Liver (tissue), 9 donors: Measurements from ENCODE around the gene PMP22. TPM values are rescaled to one million over a fixed set of nuclear protein-coding genes. Genes with fewer than 3 reads are reported as not detected.
A peak's percentile ranks its signal among the peaks of the same experiment; 100 is the strongest.

ENCODE experiments used
- DNase-seq: peaks from one replicate; pipeline ENCODE4 v3.0.0-alpha.2; 2017; ENCODE audit warnings: low spot score
- H3K27ac ChIP-seq, 2 donors: one replicate each; pipeline ENCODE4 v1.7.0; 2013; ENCODE audit warnings: inconsistent platforms in 2 of 2, low read length in 2 of 2, control low read depth in 1 of 2, low read depth in 1 of 2, mild to moderate bottlenecking in 1 of 2
- H3K27me3 ChIP-seq, 4 donors: one replicate each; pipeline versions ENCODE4 v1.6.1 to v1.7.0; 2013; ENCODE audit warnings: low read length in 3 of 4, inconsistent platforms in 1 of 4, mild to moderate bottlenecking in 1 of 4, moderate library complexity in 1 of 4; ENCODE audit not compliant: control insufficient read depth in 4 of 4, insufficient read depth in 4 of 4
- H3K36me3 ChIP-seq, 4 donors: one replicate each; pipeline versions ENCODE4 v1.6.1 to v1.7.0; 2013; ENCODE audit warnings: low read length in 3 of 4, mild to moderate bottlenecking in 3 of 4, low read depth in 1 of 4, moderate library complexity in 1 of 4; ENCODE audit not compliant: control insufficient read depth in 4 of 4, insufficient read depth in 3 of 4
- H3K4me1 ChIP-seq, 4 donors: one replicate each; pipeline versions ENCODE4 v1.6.1 to v1.7.0; 2013; ENCODE audit warnings: low read length in 3 of 4, mild to moderate bottlenecking in 3 of 4, moderate library complexity in 1 of 4; ENCODE audit not compliant: control insufficient read depth in 4 of 4, insufficient read depth in 4 of 4
- H3K4me3 ChIP-seq, 3 donors: one replicate each; pipeline versions ENCODE4 v1.6.1 to v1.7.0; 2013; ENCODE audit warnings: low read length in 3 of 3, control low read depth in 1 of 3, low read depth in 1 of 3, mild to moderate bottlenecking in 1 of 3
- H3K9ac ChIP-seq, 2 donors: one replicate each; pipeline ENCODE4 v1.7.0; 2013; ENCODE audit warnings: low read length in 2 of 2, mild to moderate bottlenecking in 2 of 2, moderate library complexity in 2 of 2, control low read depth in 1 of 2, low read depth in 1 of 2
- H3K9me3 ChIP-seq, 4 donors: one replicate each; pipeline versions ENCODE4 v1.6.1 to v1.7.0; 2013; ENCODE audit warnings: low read length in 3 of 4; ENCODE audit not compliant: control insufficient read depth in 4 of 4
- CTCF ChIP-seq: fragments of 150-350 bp; IDR thresholded peaks from 2 replicates; pipeline ENCODE4 v1.5.1; 2017; ENCODE audit warnings: improper control_type of control experiment, low read depth, low read length; ENCODE audit not compliant: missing input control
- EGR1 ChIP-seq, 2 donors: IDR thresholded peaks; 2 replicates each; pipeline ENCODE4 v1.6.1; 2016 to 2018; ENCODE audit warnings: antibody characterized with exemption in 2 of 2, low read depth in 2 of 2
- FOXA1 ChIP-seq: IDR thresholded peaks from 2 replicates; pipeline ENCODE4 v1.6.1; 2016; ENCODE audit warnings: antibody characterized with exemption
- FOXA2 ChIP-seq: IDR thresholded peaks from 2 replicates; pipeline ENCODE4 v1.6.1; 2016; ENCODE audit warnings: antibody characterized with exemption
- GABPA ChIP-seq, 2 donors: IDR thresholded peaks in 1 of 2; conservative IDR thresholded peaks in 1 of 2; 2 replicates each; pipeline ENCODE4 v1.6.1; 2016; ENCODE audit warnings: antibody characterized with exemption in 2 of 2, mild to moderate bottlenecking in 1 of 2, moderate library complexity in 1 of 2
- HNF4A ChIP-seq, 2 donors: conservative IDR thresholded peaks; 2 replicates each; pipeline ENCODE4 v1.6.1; 2016; ENCODE audit warnings: antibody characterized with exemption in 2 of 2, mild to moderate bottlenecking in 2 of 2
- HNF4G ChIP-seq: IDR thresholded peaks from 2 replicates; pipeline ENCODE4 v1.6.1; 2016; ENCODE audit warnings: antibody characterized with exemption
- JUND ChIP-seq, 2 donors: IDR thresholded peaks; 2 replicates each; pipeline ENCODE4 v1.6.1; 2016; ENCODE audit warnings: antibody characterized with exemption in 2 of 2
- NR2F2 ChIP-seq: IDR thresholded peaks from 2 replicates; pipeline ENCODE4 v1.6.1; 2016; ENCODE audit warnings: antibody characterized with exemption
- RAD21 ChIP-seq, 2 donors: IDR thresholded peaks; 2 replicates each; pipeline ENCODE4 v1.6.1; 2016; ENCODE audit warnings: antibody characterized with exemption in 2 of 2, mild to moderate bottlenecking in 2 of 2
- REST ChIP-seq: IDR thresholded peaks from 2 replicates; pipeline ENCODE4 v1.6.1; 2016; ENCODE audit warnings: antibody characterized with exemption, mild to moderate bottlenecking
- RXRA ChIP-seq, 2 donors: IDR thresholded peaks; 2 replicates each; pipeline ENCODE4 v1.6.1; 2017 to 2018; ENCODE audit warnings: antibody characterized with exemption in 2 of 2, mild to moderate bottlenecking in 1 of 2
- SP1 ChIP-seq: IDR thresholded peaks from 2 replicates; pipeline ENCODE4 v1.6.1; 2018; ENCODE audit warnings: antibody characterized with exemption, mild to moderate bottlenecking
- TAF1 ChIP-seq: conservative IDR thresholded peaks from 2 replicates; pipeline ENCODE4 v1.6.1; 2016; ENCODE audit warnings: antibody characterized with exemption, mild to moderate bottlenecking
- YY1 ChIP-seq: IDR thresholded peaks from 2 replicates; pipeline ENCODE4 v1.6.1; 2016; ENCODE audit warnings: antibody characterized with exemption, mild to moderate bottlenecking
- WGBS: extraction: QIAGEN DNeasy Blood & Tissue Kit; methylation state at CpG from one replicate; pipeline ENCODE4 v1.1.7; 2013; 5-methylcytosine and 5-hydroxymethylcytosine counted together
- polyA plus RNA-seq, 2 donors: library from polyadenylated mRNA; stranded (reverse) in 1 of 2; unstranded in 1 of 2; fragments of 200-250 nt in 1 of 2; fragments of >200 nt in 1 of 2; fragmentation: Nextera tagmentation in 1 of 2; extraction: Ambion mirVana in 1 of 2; gene quantifications; one replicate each; pipeline versions ENCODE4 v1.2.1 to v1.2.3, GENCODE V29; 2013 to 2015
- total RNA-seq, 2 donors: library from RNA; depleted of rRNA; stranded (reverse); fragments of >200 nt; gene quantifications; one replicate each; pipeline ENCODE4 v1.2.3, GENCODE V29; 2014
- TF ChIP-seq, protein P1 (sequence below): IDR thresholded peaks from 2 replicates; pipeline ENCODE4 v1.6.1; 2016; ENCODE audit warnings: antibody characterized with exemption
- TF ChIP-seq, protein P2 (sequence below): IDR thresholded peaks from 2 replicates; pipeline ENCODE4 v1.6.1; 2016; ENCODE audit warnings: antibody characterized with exemption
- TF ChIP-seq, protein P3 (sequence below): IDR thresholded peaks from 2 replicates; pipeline ENCODE4 v1.6.1; 2016; ENCODE audit warnings: antibody characterized with exemption
- donor health status: healthy.
- donor health status: healthy.
- donor health status: healthy.
- donor health status: healthy.
- donor health status: healthy.

PMP22 gene
- total and polyA plus RNA-seq, 4 donors, result 3.2 to 9.1 (median 5.7) TPM

GRCh38 chr17:15263206-15263579 is 1.9 kb downstream of the PMP22 start:
- H3K27ac ChIP-seq, result peak overlapping the region; percentile 61 to 64
- no peak for DNase-seq
- H3K9ac ChIP-seq, result no peak overlapping the region
- no peaks in the 10 kb centered on the region for H3K9me3 ChIP-seq
- TF ChIP-seq, protein P1, sequence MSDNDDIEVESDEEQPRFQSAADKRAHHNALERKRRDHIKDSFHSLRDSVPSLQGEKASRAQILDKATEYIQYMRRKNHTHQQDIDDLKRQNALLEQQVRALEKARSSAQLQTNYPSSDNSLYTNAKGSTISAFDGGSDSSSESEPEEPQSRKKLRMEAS, result no peak
- TF ChIP-seq, protein P2, sequence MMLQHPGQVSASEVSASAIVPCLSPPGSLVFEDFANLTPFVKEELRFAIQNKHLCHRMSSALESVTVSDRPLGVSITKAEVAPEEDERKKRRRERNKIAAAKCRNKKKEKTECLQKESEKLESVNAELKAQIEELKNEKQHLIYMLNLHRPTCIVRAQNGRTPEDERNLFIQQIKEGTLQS, result no peak
- TF ChIP-seq RAD21 (IDR thresholded peaks at IDR 0.05), result no peak
- no peak for TF ChIP-seq TAF1
- TF ChIP-seq HNF4A (conservative IDR thresholded peaks at IDR 0.05), result no peak
- no peak for TF ChIP-seq NR2F2
- TF ChIP-seq FOXA1, result no peak
- no peak for TF ChIP-seq RXRA (IDR thresholded peaks at IDR 0.05)
- TF ChIP-seq FOXA2, result no peak
- TF ChIP-seq EGR1 (IDR thresholded peaks at IDR 0.05; ENCODE audit: low read depth in 2 of 2), result no peak
- no peak for TF ChIP-seq CTCF
- no peak for TF ChIP-seq REST
- TF ChIP-seq, protein P3, sequence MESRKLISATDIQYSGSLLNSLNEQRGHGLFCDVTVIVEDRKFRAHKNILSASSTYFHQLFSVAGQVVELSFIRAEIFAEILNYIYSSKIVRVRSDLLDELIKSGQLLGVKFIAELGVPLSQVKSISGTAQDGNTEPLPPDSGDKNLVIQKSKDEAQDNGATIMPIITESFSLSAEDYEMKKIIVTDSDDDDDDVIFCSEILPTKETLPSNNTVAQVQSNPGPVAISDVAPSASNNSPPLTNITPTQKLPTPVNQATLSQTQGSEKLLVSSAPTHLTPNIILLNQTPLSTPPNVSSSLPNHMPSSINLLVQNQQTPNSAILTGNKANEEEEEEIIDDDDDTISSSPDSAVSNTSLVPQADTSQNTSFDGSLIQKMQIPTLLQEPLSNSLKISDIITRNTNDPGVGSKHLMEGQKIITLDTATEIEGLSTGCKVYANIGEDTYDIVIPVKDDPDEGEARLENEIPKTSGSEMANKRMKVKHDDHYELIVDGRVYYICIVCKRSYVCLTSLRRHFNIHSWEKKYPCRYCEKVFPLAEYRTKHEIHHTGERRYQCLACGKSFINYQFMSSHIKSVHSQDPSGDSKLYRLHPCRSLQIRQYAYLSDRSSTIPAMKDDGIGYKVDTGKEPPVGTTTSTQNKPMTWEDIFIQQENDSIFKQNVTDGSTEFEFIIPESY, result no peak
- no peak for TF ChIP-seq HNF4G
- no peak for TF ChIP-seq SP1
- TF ChIP-seq YY1, result no peak
- no peak for TF ChIP-seq JUND (IDR thresholded peaks at IDR 0.05)
- no peak for TF ChIP-seq GABPA (IDR thresholded peaks at IDR 0.05 in 1 of 2, conservative IDR thresholded peaks at IDR 0.05 in 1 of 2)
- 6% methylated on average over 17 of the region's 17 CpGs for WGBS
- peaks cover 0 to 6% (median 4%) of the 10 kb centered on the region in 4 donors for H3K27me3 ChIP-seq
- peak overlapping the region in 1 of 3 donors; percentile 49 for H3K4me3 ChIP-seq
- peaks cover 0 to 26% (median 11%) of the 10 kb centered on the region in 4 donors for H3K4me1 ChIP-seq
- H3K36me3 ChIP-seq, result no peaks in the 10 kb centered on the region
